ENCODE data around the gene TXNRD1. TPM values are rescaled to one million over a fixed set of nuclear protein-coding genes. Genes with fewer than 3 reads are reported as not detected.

Gene TXNRD1
- total RNA-seq, 2 donors from 2014 or later, result 110 to 129 TPM

- no peaks in the 10 kb centered on the region for H3K27me3 ChIP-seq
- intact Hi-C loops (cut with DNase I), result no loop called here
- no peak overlapping the region for H3K4me3 ChIP-seq
- no peak for DNase-seq
- H3K9ac ChIP-seq (ENCODE audit: low read depth in 2 of 2, low read length in 2 of 2), result no peak overlapping the region
- no peak overlapping the region for H3K27ac ChIP-seq
- H3K36me3 ChIP-seq, result no peaks in the 10 kb centered on the region
- no peaks in the 10 kb centered on the region for H3K9me3 ChIP-seq
- no peak for TF ChIP-seq CTCF (IDR thresholded peaks at IDR 0.05)
- H3K4me1 ChIP-seq, result no peaks in the 10 kb centered on the region
Measured at GRCh38 chr12:104272938-104273337, 57.4 kb downstream of the TXNRD1 start.

- Histone ChIP-seq H3K27me3 (no peaks in the 10 kb centered on the region), H3K9ac (ENCODE audit: low read depth in 2 of 2, low read length in 2 of 2) (no peak overlapping the region), H3K9me3 (no peaks in the 10 kb centered on the region), H3K36me3 (no peaks in the 10 kb centered on the region), H3K4me3 (no peak overlapping the region), H3K27ac (no peak overlapping the region), H3K4me1 (no peaks in the 10 kb centered on the region)
- no peak for TF ChIP-seq CTCF (IDR thresholded peaks at IDR 0.05)
- no peak for DNase-seq
- intact Hi-C loops (cut with DNase I), result no loop called here
Measured at GRCh38 chr12:104273503-104273902, 57.9 kb downstream of the TXNRD1 start.

GRCh38 chr12:104274811-104275210, 59.2 kb downstream of the TXNRD1 start:
- no peak overlapping the region for H3K4me3 ChIP-seq
- H3K9ac ChIP-seq (ENCODE audit: low read depth in 2 of 2, low read length in 2 of 2), result no peak overlapping the region
- H3K27me3 ChIP-seq, result no peaks in the 10 kb centered on the region
- H3K27ac ChIP-seq, result no peak overlapping the region
- no peaks in the 10 kb centered on the region for H3K4me1 ChIP-seq
- no peak for DNase-seq
- intact Hi-C loops (cut with DNase I), result no loop called here
- no peaks in the 10 kb centered on the region for H3K36me3 ChIP-seq
- H3K9me3 ChIP-seq, result no peaks in the 10 kb centered on the region
- no peak for TF ChIP-seq CTCF (IDR thresholded peaks at IDR 0.05)

- H3K36me3 ChIP-seq, result no peaks in the 10 kb centered on the region
- H3K9ac ChIP-seq (ENCODE audit: low read depth in 2 of 2, low read length in 2 of 2), result peak overlapping the region in 1 of 2 donors; percentile 36
- no peaks in the 10 kb centered on the region for H3K9me3 ChIP-seq
- no peak for DNase-seq
- H3K4me1 ChIP-seq, result no peaks in the 10 kb centered on the region
- H3K27me3 ChIP-seq, result no peaks in the 10 kb centered on the region
- TF ChIP-seq CTCF (IDR thresholded peaks at IDR 0.05), result no peak
- H3K27ac ChIP-seq, result peak overlapping the region; percentile 48
- H3K4me3 ChIP-seq, result no peak overlapping the region
- intact Hi-C loops (cut with DNase I), result no loop called here
Measured at GRCh38 chr12:104275689-104276088, 60.1 kb downstream of the TXNRD1 start.

- peak overlapping the region; percentile 4 for H3K4me3 ChIP-seq
- DNase-seq, result peak; percentile 32
- H3K4me1 ChIP-seq, result no peaks in the 10 kb centered on the region
- H3K27me3 ChIP-seq, result no peaks in the 10 kb centered on the region
- no peaks in the 10 kb centered on the region for H3K36me3 ChIP-seq
- intact Hi-C loops (cut with DNase I), result no loop called here
- H3K9ac ChIP-seq (ENCODE audit: low read depth in 2 of 2, low read length in 2 of 2), result peak overlapping the region in 1 of 2 donors; percentile 36
- H3K9me3 ChIP-seq, result no peaks in the 10 kb centered on the region
- peak overlapping the region; percentile 48 for H3K27ac ChIP-seq
- no peak for TF ChIP-seq CTCF (IDR thresholded peaks at IDR 0.05)
Measured at GRCh38 chr12:104276273-104277131, 60.9 kb downstream of the TXNRD1 start.
